C4-2B (cell line): Measurements from ENCODE around the gene GGACT.

Source experiments
- H3K27ac ChIP-seq: fragments of 450-650 bp; 2 replicates; pipeline ENCODE4 v1.5.1; 2017
- ZFX ChIP-seq: fragments of 450-650 bp; IDR thresholded peaks from 2 replicates; pipeline ENCODE4 v1.6.1; 2017
- TF ChIP-seq, protein P1 (sequence below): fragments of 450-650 bp; conservative IDR thresholded peaks from 2 replicates; pipeline ENCODE4 v1.5.1; 2017; ENCODE audit warnings: mild to moderate bottlenecking

Gene GGACT

GRCh38 chr13:100601716-100602115 is 13.1 kb upstream of the GGACT start:
- TF ChIP-seq, protein P1, sequence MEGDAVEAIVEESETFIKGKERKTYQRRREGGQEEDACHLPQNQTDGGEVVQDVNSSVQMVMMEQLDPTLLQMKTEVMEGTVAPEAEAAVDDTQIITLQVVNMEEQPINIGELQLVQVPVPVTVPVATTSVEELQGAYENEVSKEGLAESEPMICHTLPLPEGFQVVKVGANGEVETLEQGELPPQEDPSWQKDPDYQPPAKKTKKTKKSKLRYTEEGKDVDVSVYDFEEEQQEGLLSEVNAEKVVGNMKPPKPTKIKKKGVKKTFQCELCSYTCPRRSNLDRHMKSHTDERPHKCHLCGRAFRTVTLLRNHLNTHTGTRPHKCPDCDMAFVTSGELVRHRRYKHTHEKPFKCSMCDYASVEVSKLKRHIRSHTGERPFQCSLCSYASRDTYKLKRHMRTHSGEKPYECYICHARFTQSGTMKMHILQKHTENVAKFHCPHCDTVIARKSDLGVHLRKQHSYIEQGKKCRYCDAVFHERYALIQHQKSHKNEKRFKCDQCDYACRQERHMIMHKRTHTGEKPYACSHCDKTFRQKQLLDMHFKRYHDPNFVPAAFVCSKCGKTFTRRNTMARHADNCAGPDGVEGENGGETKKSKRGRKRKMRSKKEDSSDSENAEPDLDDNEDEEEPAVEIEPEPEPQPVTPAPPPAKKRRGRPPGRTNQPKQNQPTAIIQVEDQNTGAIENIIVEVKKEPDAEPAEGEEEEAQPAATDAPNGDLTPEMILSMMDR = no peak
- TF ChIP-seq ZFX = no peak
- no peak overlapping the region for H3K27ac ChIP-seq

DNA sequence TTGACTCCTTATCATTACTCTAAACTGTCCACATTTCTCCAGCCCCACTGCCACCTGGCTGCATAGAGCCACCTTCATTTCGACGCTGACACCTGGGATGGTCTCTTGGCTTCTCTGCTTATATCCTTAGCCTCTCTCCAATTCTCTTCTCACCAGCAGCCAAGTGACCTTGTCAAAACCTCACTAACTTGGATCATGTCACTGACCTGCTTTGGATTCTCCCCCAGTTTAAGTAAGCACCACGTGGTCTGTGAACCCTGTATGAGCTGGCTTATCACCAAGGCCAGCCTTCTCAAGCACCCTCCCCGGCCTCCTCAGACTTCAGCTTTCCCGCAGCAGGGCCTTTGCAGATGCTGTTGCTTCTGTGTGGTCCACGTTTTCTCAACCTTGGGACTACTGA is 12.3 kb upstream of the GGACT start:
- TF ChIP-seq, protein P1 = no peak
- no peak for TF ChIP-seq ZFX
- no peak overlapping the region for H3K27ac ChIP-seq

DNA sequence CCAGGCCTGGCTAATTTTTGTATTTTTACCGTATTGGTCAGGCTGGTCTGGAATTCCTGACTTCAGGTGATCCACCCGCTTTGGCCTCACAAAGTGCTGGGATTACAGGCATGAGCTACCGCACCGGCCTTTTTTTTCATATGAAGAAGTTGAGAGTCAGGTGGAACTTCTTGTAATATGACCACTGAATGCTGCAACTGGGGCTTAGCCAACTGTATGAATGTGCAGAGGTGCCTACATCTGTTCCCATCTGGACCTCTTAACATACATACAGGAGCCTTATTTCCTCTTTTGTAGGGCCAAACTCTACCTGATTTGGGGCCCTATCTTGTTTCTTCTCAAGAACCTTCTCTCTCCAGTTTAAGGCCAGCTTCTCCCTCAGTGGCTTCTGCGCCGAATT is 11.9 kb upstream of the GGACT start:
- H3K27ac ChIP-seq = no peak overlapping the region
- TF ChIP-seq ZFX = no peak
- TF ChIP-seq, protein P1 = no peak

- H3K27ac ChIP-seq = no peak overlapping the region
- no peak for TF ChIP-seq ZFX
- TF ChIP-seq, protein P1 = no peak
Observed at GRCh38 chr13:100597253-100597652, 8.7 kb upstream of the GGACT start.

DNA sequence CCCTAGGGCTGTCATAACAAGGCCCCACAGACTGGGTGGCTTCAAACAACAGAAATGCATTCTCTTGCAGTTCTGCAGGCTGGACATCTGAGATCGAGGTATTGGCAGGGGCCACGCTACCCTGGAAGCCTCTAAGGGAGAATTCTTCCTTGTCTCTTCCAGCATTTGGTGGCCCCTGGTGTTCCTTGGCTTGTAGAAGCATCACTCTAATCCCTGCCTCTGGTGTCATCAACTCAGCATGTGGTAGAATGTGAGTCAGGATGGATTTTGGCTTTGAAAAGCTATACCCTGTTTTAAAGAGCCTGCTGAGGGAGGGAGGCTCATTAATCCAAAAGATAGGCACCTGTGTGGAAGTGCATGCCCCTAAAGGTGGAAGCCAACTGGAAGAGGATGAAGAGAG is 7.9 kb upstream of the GGACT start:
- TF ChIP-seq, protein P1 = no peak
- no peak for TF ChIP-seq ZFX
- H3K27ac ChIP-seq = no peak overlapping the region

- H3K27ac ChIP-seq = no peak overlapping the region
- TF ChIP-seq, protein P1 = peak; percentile 69
- TF ChIP-seq ZFX = no peak
Observed at GRCh38 chr13:100594731-100595130, 6.1 kb upstream of the GGACT start.

- TF ChIP-seq ZFX = no peak
- TF ChIP-seq, protein P1 = no peak
- no peak overlapping the region for H3K27ac ChIP-seq
Observed at GRCh38 chr13:100594255-100594654, 5.7 kb upstream of the GGACT start.
